HG02623 (cell line): ENCODE results near the gene ELMO1.

Experiments
- ATAC-seq: cut with Tn5 transposase; IDR thresholded peaks from one replicate; pipeline ENCODE4 v1.9.1; 2021; ENCODE audit warnings: moderate library complexity; ENCODE audit not compliant: unreplicated experiment

Gene ELMO1

GRCh38 chr7:37074370-37074769, 374.3 kb downstream of the ELMO1 start:
- ATAC-seq, result no peak

- ATAC-seq, result no peak
These were observed 377.5 kb downstream of the ELMO1 start for GRCh38 chr7:37071124-37071523.

GRCh38 chr7:37070471-37070870, 378.2 kb downstream of the ELMO1 start:
- ATAC-seq, result no peak

GRCh38 chr7:37070031-37070430, 378.6 kb downstream of the ELMO1 start:
- no peak for ATAC-seq

GRCh38 chr7:37069336-37069735, 379.3 kb downstream of the ELMO1 start:
- ATAC-seq, result no peak

DNA sequence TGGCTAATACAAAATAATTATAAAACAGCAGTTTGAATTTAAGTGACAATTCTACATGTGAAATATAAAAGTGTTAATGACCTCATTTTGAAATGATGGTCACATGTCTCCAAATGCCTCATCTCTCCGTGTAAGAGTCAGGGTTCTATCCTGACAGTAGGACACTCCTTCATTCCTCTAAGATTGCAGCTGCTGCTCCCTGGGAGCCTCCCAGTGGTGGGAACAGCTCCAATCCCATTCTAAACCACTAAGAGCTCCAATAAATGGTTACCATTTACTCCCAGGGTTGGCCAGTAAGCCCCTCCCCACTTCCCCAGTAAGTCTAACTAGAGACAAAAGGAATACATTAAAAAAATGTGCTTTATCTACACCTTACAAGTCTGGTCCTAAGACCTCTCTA, 379.8 kb downstream of the ELMO1 start:
- ATAC-seq, result no peak

- no peak for ATAC-seq
These were observed 380.6 kb downstream of the ELMO1 start for GRCh38 chr7:37068038-37068437.

DNA sequence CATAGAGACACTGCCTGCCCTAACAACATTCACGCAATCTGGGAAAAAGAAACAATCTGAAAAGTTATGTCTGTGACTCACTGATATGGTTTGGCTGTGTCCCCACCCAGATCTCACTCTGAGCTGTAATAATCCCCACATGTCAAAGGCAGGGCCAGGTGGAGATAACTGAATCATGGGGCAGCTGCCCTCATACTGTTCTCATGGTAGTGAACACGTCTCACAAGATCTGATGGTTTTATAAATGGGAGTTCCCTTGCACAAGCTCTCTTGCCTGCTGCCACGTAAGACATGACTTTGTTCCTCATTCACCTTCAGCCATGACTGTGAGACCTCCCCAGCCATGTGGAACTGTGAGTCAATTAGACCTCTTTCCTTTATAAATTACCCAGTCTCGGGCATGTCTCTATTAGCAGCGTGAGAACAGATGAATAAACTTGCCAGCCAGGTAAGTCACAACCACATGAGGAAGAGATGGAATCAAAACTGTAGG, 382.8 kb downstream of the ELMO1 start:
- ATAC-seq, result peak; percentile 46

DNA sequence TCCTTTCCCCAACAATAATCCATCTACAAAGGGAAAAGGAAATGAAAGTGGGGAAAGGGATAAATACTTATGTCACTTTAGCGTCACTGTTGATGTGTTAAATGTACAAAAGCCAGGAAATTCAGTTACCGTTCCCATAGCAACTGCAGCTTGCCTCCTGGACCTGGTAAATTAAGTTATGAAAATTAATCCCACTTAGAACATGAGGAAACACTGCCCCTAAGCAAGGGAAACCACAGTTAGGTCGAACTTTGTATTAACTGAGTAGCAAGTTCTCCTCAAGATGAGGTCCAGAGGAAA, 386.2 kb downstream of the ELMO1 start:
- ATAC-seq, result no peak

- no peak for ATAC-seq
These were observed 386.7 kb downstream of the ELMO1 start for GRCh38 chr7:37061849-37062559.

GRCh38 chr7:37056234-37056912, 392.3 kb downstream of the ELMO1 start:
- no peak for ATAC-seq

GRCh38 chr7:37054624-37055241, 393.9 kb downstream of the ELMO1 start:
- no peak for ATAC-seq

DNA sequence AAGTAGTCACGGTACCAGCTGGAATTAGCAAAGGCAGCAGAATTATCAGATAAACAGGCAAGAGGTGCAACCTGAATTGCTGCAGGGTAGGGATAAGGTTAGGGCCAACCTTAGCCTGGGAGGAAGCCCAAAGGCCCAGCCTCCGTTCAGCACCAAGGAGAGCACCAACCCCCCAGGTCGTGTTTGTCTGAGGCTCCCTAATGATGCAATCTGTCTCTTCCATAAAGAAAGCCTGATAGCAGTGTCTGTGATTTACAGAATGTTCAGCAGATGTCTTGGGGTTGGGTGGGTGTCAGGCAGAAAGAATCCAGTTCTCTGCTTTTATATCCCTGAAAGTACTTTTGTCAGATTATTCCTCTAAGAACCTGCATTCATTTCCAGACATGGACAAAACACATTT, 396.0 kb downstream of the ELMO1 start:
- no peak for ATAC-seq

- no peak for ATAC-seq
These were observed 397.9 kb downstream of the ELMO1 start for GRCh38 chr7:37050801-37051200.

GRCh38 chr7:37048674-37049073, 400.0 kb downstream of the ELMO1 start:
- no peak for ATAC-seq

DNA sequence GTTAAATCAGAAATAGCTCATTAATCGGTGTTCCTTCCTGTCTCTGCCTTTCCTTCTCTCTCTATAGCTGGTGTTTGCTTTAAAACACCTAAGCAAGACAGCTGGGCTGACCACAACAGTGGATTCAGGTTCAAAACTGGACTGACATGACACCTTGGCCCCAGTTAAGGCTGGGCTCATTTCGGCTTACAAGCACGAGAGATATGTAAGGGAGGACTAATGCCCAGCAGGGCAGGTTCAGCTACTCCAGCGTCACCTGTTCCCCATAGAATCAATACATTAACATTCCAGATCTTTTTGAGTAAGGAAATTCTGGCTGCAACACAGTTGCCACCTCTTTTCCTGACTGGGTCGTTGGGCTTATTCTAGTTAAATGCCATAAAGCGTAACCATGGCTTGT, 401.4 kb downstream of the ELMO1 start:
- ATAC-seq, result no peak

DNA sequence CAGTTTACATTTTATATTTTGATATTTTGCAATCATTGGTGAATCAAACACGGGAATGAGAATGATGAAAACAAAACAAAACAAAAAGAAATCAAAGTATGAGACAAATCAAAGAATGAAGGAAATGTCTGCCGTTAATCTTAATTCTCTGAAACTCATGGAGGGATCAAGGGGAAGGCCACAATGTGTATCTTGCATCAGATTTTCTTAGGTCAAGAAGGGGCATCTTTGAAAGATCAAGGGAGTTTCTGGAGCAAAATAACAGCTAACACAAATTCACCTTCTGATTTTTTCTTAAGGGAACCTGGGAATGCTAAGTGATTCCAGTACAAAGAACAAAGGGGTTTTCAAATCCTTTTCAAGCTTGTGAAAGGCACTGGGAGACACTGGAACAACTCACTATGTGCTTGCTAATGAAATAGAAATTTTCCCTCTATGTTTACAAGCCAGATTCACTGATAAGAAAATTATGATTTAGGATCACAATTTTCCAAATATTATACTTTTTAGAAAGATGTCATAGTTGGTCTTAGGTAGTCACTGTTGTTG, 402.1 kb downstream of the ELMO1 start:
- ATAC-seq, result no peak

- no peak for ATAC-seq
These were observed 402.9 kb downstream of the ELMO1 start for GRCh38 chr7:37045681-37046179.

- ATAC-seq, result no peak
These were observed 407.2 kb downstream of the ELMO1 start for GRCh38 chr7:37041461-37041860.

DNA sequence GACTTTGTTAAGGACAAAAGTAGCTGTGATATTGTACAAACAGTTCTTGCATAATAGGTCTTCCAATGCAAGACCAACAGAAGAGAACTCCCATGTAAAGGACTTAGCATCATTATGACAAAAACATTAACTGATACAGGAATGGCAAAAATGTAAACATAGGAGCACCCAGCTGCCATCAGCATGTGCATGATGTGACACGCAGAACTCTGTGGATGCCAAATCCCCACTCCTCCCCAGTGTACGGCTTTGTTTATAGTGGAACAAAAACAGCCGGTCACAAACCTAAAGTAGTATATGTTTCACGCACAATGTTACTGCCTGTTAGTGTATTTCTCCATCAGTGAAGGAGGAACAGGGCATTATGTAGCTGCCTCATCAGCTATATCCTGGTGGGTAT, 408.3 kb downstream of the ELMO1 start:
- no peak for ATAC-seq

DNA sequence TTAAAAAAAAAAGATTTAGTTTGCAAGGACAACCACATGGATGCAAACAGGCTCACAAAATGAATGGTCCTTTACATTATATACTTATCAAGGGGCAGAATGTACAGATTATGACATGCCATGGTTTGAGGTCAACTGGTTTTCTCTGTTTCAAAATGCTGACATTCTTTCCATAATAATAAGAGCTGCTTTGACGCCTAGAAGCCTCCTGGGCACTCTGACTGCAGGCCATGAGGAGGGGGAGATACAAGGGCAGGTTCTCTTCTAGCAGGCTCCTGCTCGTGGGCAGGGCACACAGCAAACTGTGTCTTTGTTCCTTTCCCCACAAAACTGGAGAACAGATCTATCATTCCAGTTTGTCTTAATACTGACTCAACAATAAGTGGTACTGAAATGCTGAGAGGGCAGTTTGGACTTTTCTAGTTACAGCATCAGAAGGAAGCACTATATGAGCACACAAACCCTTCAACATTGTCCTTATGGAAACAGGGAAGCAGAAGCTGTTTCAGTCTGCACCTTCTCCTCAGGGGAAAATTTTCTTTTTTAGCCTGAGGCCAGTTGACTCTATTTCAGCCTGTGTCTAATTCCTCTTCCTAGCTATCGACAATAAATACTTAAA, 409.4 kb downstream of the ELMO1 start:
- no peak for ATAC-seq
